GM18858 (cell line): Measurements from ENCODE around the gene MED8.
"Not testable (repeated sequence)": the region's sequence is repeated elsewhere in the genome, so short reads cannot be mapped to it uniquely, and the experiment has no call there.

ENCODE experiments used
- ATAC-seq: cut with Tn5 transposase; IDR thresholded peaks from one replicate; pipeline ENCODE4 v1.9.1; 2021; ENCODE audit not compliant: unreplicated experiment

MED8 gene

GRCh38 chr1:43422995-43423671, 33.5 kb upstream of the MED8 start:
- ATAC-seq, result no peak

- no peak for ATAC-seq
Observed at GRCh38 chr1:43421976-43422750, 32.6 kb upstream of the MED8 start.

GRCh38 chr1:43421396-43421795, 31.8 kb upstream of the MED8 start:
- no peak for ATAC-seq

GRCh38 chr1:43420874-43421273, 31.3 kb upstream of the MED8 start:
- no peak for ATAC-seq

- no peak for ATAC-seq
Observed at GRCh38 chr1:43419627-43420425, 30.2 kb upstream of the MED8 start.

GRCh38 chr1:43418858-43419257, 29.3 kb upstream of the MED8 start:
- no peak for ATAC-seq

GRCh38 chr1:43415901-43416300, 26.3 kb upstream of the MED8 start:
- ATAC-seq, result no peak

GRCh38 chr1:43414634-43415223, 25.1 kb upstream of the MED8 start:
- no peak for ATAC-seq

- ATAC-seq, result not testable (repeated sequence)
Observed at GRCh38 chr1:43413426-43413825, 23.8 kb upstream of the MED8 start.

- ATAC-seq, result no peak
Observed at GRCh38 chr1:43410571-43410970, 21.0 kb upstream of the MED8 start.

- ATAC-seq, result no peak
Observed at GRCh38 chr1:43405876-43406234, 16.3 kb upstream of the MED8 start.

- ATAC-seq, result no peak
Observed at GRCh38 chr1:43405219-43405875, 15.7 kb upstream of the MED8 start.

GRCh38 chr1:43404353-43404752, 14.8 kb upstream of the MED8 start:
- ATAC-seq, result no peak

- ATAC-seq, result no peak
Observed at GRCh38 chr1:43402089-43402865, 12.7 kb upstream of the MED8 start.

GRCh38 chr1:43400441-43400840, 10.8 kb upstream of the MED8 start:
- not testable (repeated sequence) for ATAC-seq

- ATAC-seq, result no peak
Observed at GRCh38 chr1:43398227-43398626, 8.6 kb upstream of the MED8 start.

- no peak for ATAC-seq
Observed at GRCh38 chr1:43396059-43396458, 6.5 kb upstream of the MED8 start.

- no peak for ATAC-seq
Observed at GRCh38 chr1:43395523-43395922, 5.9 kb upstream of the MED8 start.

- ATAC-seq, result no peak
Observed at GRCh38 chr1:43392702-43393101, 3.1 kb upstream of the MED8 start.

GRCh38 chr1:43388613-43389012, 987 bp downstream of the MED8 start:
- no peak for ATAC-seq
